OCI-LY3 (cell line): ENCODE measurements around the gene GALR3.
A peak's percentile ranks its signal among the peaks of the same experiment; 100 is the strongest.

Experiments used
- H2AFZ ChIP-seq: fragments of 200-600, 300-600 bp; shearing (Covaris generic); 2 replicates; pipeline ENCODE4 v1.6.0; 2014; ENCODE audit warnings: antibody characterized with exemption, low read depth, low read length
- H3K27ac ChIP-seq: fragments of 200-600, 300-600 bp; sonication (generic); 2 replicates; pipeline ENCODE4 v1.5.1; 2014; ENCODE audit warnings: mild to moderate bottlenecking, low read length, moderate library complexity, mixed read lengths
- H3K27me3 ChIP-seq: fragments of 200-600, 300-600 bp; sonication (generic); 2 replicates; pipeline ENCODE4 v1.6.1; 2014; ENCODE audit warnings: low read depth, low read length, mixed read lengths
- H3K36me3 ChIP-seq: fragments of 200-600, 300-600 bp; sonication (generic); replicated peaks from 2 replicates; pipeline ENCODE3; 2014; ENCODE audit warnings: low read depth, low read length, mixed read lengths
- H3K4me1 ChIP-seq: fragments of 300-600, 200-600 bp; sonication (generic); 2 replicates; pipeline ENCODE4 v1.6.1; 2014; ENCODE audit warnings: low read length, mixed read lengths
- H3K4me2 ChIP-seq: fragments of 200-600, 300-600 bp; sonication (generic); 2 replicates; pipeline ENCODE4 v1.6.1; 2014; ENCODE audit warnings: low read length, mixed read lengths
- H3K4me3 ChIP-seq: fragments of 300-600, 200-600 bp; sonication (generic); 2 replicates; pipeline ENCODE4 v1.5.1; 2014; ENCODE audit warnings: antibody characterized with exemption, mild to moderate bottlenecking, low read length, moderate library complexity
- H3K79me2 ChIP-seq: fragments of 300-600, 200-600 bp; shearing (Covaris generic); 2 replicates; pipeline ENCODE4 v1.6.1; 2014; ENCODE audit warnings: mild to moderate bottlenecking, low read length, mixed read lengths
- H3K9ac ChIP-seq: fragments of 300-600, 200-600 bp; shearing (Covaris generic); 2 replicates; pipeline ENCODE4 v1.6.0; 2014; ENCODE audit warnings: mild to moderate bottlenecking, low read length, moderate library complexity
- H3K9me3 ChIP-seq: fragments of 200-600, 300-600 bp; shearing (Covaris generic); 2 replicates; pipeline ENCODE4 v1.6.1; 2014; ENCODE audit warnings: low read length, mixed read lengths; ENCODE audit not compliant: insufficient read depth
- H4K20me1 ChIP-seq: fragments of 200-600, 300-600 bp; sonication (generic); 2 replicates; pipeline ENCODE4 v1.6.1; 2016; ENCODE audit warnings: low read length, mixed read lengths; ENCODE audit not compliant: insufficient read depth
- CTCF ChIP-seq: fragments of 200-600, 300-600 bp; sonication (generic); IDR thresholded peaks from 2 replicates; pipeline ENCODE4 v1.5.1; 2014; ENCODE audit warnings: antibody characterized with exemption, low read length, low read depth
- EZH2phosphoT487 ChIP-seq: fragments of 200-600 bp; shearing (Covaris generic); IDR thresholded peaks from 2 replicates; pipeline ENCODE4 v1.6.1; 2018; ENCODE audit warnings: antibody characterized with exemption, mixed run types, low read depth

Gene GALR3

GRCh38 chr22:37846433-37846832, 23.3 kb downstream of the GALR3 start:
- H3K36me3 ChIP-seq = peaks cover 24% of the 10 kb centered on the region
- peaks cover 57% of the 10 kb centered on the region for H3K79me2 ChIP-seq
- H3K9ac ChIP-seq = no peak overlapping the region
- 0 out of 2 replicates have a peak, but pooled peaks cover 9% of the 10 kb centered on the region for H4K20me1 ChIP-seq
- peaks cover 24% of the 10 kb centered on the region for H3K4me1 ChIP-seq
- peaks cover 8% of the 10 kb centered on the region for H3K9me3 ChIP-seq
- TF ChIP-seq EZH2phosphoT487 = no peak
- no peaks in the 10 kb centered on the region for H3K27me3 ChIP-seq
- no peak overlapping the region for H2AFZ ChIP-seq
- no peak overlapping the region for H3K27ac ChIP-seq
- no peak overlapping the region for H3K4me2 ChIP-seq
- no peak overlapping the region for H3K4me3 ChIP-seq

- Histone ChIP-seq H3K9me3 (peaks cover 8% of the 10 kb centered on the region), H3K4me1 (peaks cover 19% of the 10 kb centered on the region), H3K4me3 (peak overlapping the region; percentile 94), H3K4me2 (peak overlapping the region; percentile 58), H3K36me3 (peaks cover 35% of the 10 kb centered on the region), H2AFZ (no peak overlapping the region), H3K27ac (peak overlapping the region; percentile 66), H3K27me3 (no peaks in the 10 kb centered on the region), H3K79me2 (peaks cover 53% of the 10 kb centered on the region), H3K9ac (peak overlapping the region; percentile 94), H4K20me1 (0 out of 2 replicates have a peak, but pooled peaks cover 6% of the 10 kb centered on the region)
- TF ChIP-seq CTCF (no peak), EZH2phosphoT487 (no peak)
Measured at GRCh38 chr22:37848587-37849088, 25.5 kb downstream of the GALR3 start.

GRCh38 chr22:37849089-37849751, 26.0 kb downstream of the GALR3 start, which contains the start of gene EIF3L:
Gene EIF3L (plus strand): TSS chr22:37849419. CDS start chr22:37849450, 31 bp downstream.
- peaks cover 40% of the 10 kb centered on the region for H3K36me3 ChIP-seq
- peaks cover 19% of the 10 kb centered on the region for H3K4me1 ChIP-seq
- H3K27me3 ChIP-seq = no peaks in the 10 kb centered on the region
- peak within 1 kb of the TSS; percentile 97 for H3K4me2 ChIP-seq
- H4K20me1 ChIP-seq = 0 out of 2 replicates have a peak, but pooled peaks cover 6% of the 10 kb centered on the region
- H3K79me2 ChIP-seq = peaks cover 59% of the 10 kb centered on the region
- peak within 1 kb of the TSS; percentile 94 for H3K9ac ChIP-seq
- H2AFZ ChIP-seq = peak within 1 kb of the TSS; percentile 87
- peak within 1 kb of the TSS; percentile 94 for H3K4me3 ChIP-seq
- TF ChIP-seq CTCF (no peak), EZH2phosphoT487 (no peak)
- peaks cover 8% of the 10 kb centered on the region for H3K9me3 ChIP-seq
- H3K27ac ChIP-seq = peak within 1 kb of the TSS; percentile 66

GRCh38 chr22:37850801-37851200, 27.6 kb downstream of the GALR3 start:
- H3K27me3 ChIP-seq = no peaks in the 10 kb centered on the region
- 0 out of 2 replicates have a peak, but pooled peaks cover 6% of the 10 kb centered on the region for H4K20me1 ChIP-seq
- no peak overlapping the region for H2AFZ ChIP-seq
- no peak overlapping the region for H3K4me3 ChIP-seq
- H3K4me1 ChIP-seq = peaks cover 16% of the 10 kb centered on the region
- peak overlapping the region; percentile 97; the same call in 1 of the 2 replicates for H3K4me2 ChIP-seq
- peaks cover 49% of the 10 kb centered on the region for H3K36me3 ChIP-seq
- H3K27ac ChIP-seq = no peak overlapping the region
- H3K9me3 ChIP-seq = no peaks in the 10 kb centered on the region
- H3K79me2 ChIP-seq = peaks cover 74% of the 10 kb centered on the region
- H3K9ac ChIP-seq = no peak overlapping the region
- TF ChIP-seq CTCF = no peak
- TF ChIP-seq EZH2phosphoT487 = no peak
